ENCODE results near the gene KIF5B. TPM values are rescaled to one million over a fixed set of nuclear protein-coding genes. Genes with fewer than 3 reads are reported as not detected.

The KIF5B gene
- total RNA-seq, 1 experiment from 2014 or later: 117 TPM

DNA sequence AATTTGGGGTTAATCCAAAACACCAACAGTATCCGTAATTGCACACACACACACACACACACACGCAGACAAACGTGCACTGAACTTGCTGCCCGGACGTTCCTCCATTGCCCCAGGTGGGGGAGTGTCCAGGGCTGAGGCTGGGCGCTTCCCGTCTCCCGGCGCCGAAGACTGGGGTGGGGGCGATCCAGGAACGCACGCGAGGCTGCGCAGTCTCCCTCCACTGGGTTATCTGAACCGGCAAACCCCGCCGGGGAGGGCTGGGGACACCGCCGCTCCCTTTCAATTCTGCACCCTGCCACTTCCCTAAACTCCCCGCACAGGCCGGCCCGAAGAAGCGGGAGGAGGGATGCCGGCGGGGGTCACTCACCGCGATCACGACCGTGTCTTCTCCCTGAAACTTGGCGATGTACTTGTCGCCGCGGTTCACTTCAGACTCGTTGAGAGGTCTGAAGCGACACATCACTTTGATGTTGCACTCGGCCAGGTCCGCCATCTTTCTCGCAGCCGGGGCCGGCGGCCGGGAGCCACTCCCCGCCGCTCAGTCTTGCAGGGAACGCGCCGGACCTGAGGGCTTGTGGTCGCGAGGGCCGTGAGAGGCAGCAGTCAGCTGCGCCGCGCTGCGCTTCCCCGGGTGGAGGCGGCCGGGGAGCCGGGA is 618 bp downstream of the KIF5B start:
- Histone ChIP-seq H3K79me2 (ENCODE audit: insufficient read depth, low read length) (peaks cover 55% of the 10 kb centered on the region), H3K27me3 (ENCODE audit: insufficient read depth, low read length) (no peaks in the 10 kb centered on the region), H4K20me1 (ENCODE audit: insufficient read depth) (peaks cover 40% of the 10 kb centered on the region; the same call in 1 of the 2 replicates), H3K9ac (ENCODE audit: low read length) (peak overlapping the region; percentile 86), H3K36me3 (ENCODE audit: control insufficient read depth in 1 of 2, insufficient read depth in 2 of 2, low read length in 2 of 2) (no peaks in the 10 kb centered on the region), H3K4me1 (ENCODE audit: control insufficient read depth in 1 of 2, insufficient read depth in 2 of 2, low read length in 2 of 2) (peaks cover 8 to 26% of the 10 kb centered on the region in 2 experiments), H3K27ac (ENCODE audit: low read depth, low read length) (peak overlapping the region; percentile 94), H2AFZ (ENCODE audit: low read depth, low read length, poor library complexity, severe bottlenecking) (no peak overlapping the region), H3K9me3 (ENCODE audit: control insufficient read depth in 1 of 2, insufficient read depth in 1 of 2, low read depth in 1 of 2, low read length in 2 of 2) (no peaks in the 10 kb centered on the region), H3K4me3 (replicated peaks in 1 of 2; ENCODE audit: low read depth in 1 of 2, low read length in 2 of 2) (peak overlapping the region; percentile 86 to 96), H3K9me2 (ENCODE audit: insufficient read depth) (no peaks in the 10 kb centered on the region), H3K4me2 (ENCODE audit: low read length) (peak overlapping the region; percentile 91)
- no peak for DNase-seq (ENCODE audit: low read depth, low spot score)
- ChIA-PET POLR2A (no interaction called here), RAD21 (ENCODE audit: low non-redundant PET in 1 of 2, low total read pairs in 2 of 2, uncharacterized antibody in 2 of 2, unreplicated experiment in 2 of 2) (no interaction called here), CTCF (no interaction called here)
- intact Hi-C loops (cut with micrococcal nuclease): loop anchor here (5.0 to 10.0 kb wide), 3 partner anchors 82 to 309 kb away; no protein-coding TSS in a partner anchor
- no TSS peak for BruUV-seq (replicated peaks)
- ATAC-seq: peak; percentile 70
- TF ChIP-seq, protein P1, sequence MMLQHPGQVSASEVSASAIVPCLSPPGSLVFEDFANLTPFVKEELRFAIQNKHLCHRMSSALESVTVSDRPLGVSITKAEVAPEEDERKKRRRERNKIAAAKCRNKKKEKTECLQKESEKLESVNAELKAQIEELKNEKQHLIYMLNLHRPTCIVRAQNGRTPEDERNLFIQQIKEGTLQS (IDR thresholded peaks at IDR 0.05): no peak
- TF ChIP-seq CEBPB (IDR thresholded peaks at IDR 0.05; ENCODE audit: low read depth) (no peak), SRF (IDR thresholded peaks at IDR 0.05; ENCODE audit: low read depth) (no peak), FOSL1 (IDR thresholded peaks at IDR 0.05; ENCODE audit: low read depth) (no peak), ELF1 (IDR thresholded peaks at IDR 0.05; ENCODE audit: borderline replicate concordance, low read depth) (no peak), ZNF274 (IDR thresholded peaks at IDR 0.05; ENCODE audit: low read depth, low read length) (no peak), CBX3 (IDR thresholded peaks at IDR 0.05; ENCODE audit: low read depth) (no peak), JUND (IDR thresholded peaks at IDR 0.05) (no peak), RAD21 (IDR thresholded peaks at IDR 0.05; ENCODE audit: low read depth) (peak; percentile 8; the same call in 1 of the 2 replicates), POLR2AphosphoS5 (IDR thresholded peaks at IDR 0.05; ENCODE audit: low read depth, low read length) (peak; percentile 30; the same call in 1 of the 2 replicates), YY1 (IDR thresholded peaks at IDR 0.05; ENCODE audit: extremely low read depth, insufficient replicate concordance, low read depth, low read length) (no peak), EZH2 (IDR thresholded peaks at IDR 0.05) (no peak), SP1 (IDR thresholded peaks at IDR 0.05; ENCODE audit: low read depth) (no peak), TCF7L2 (IDR thresholded peaks at IDR 0.05; ENCODE audit: borderline replicate concordance, extremely low read depth, insufficient read depth, insufficient read length) (peak; percentile 89), POLR2A (IDR thresholded peaks at IDR 0.05; ENCODE audit: borderline replicate concordance, extremely low read depth, insufficient read depth, insufficient read length) (no peak), SIN3A (IDR thresholded peaks at IDR 0.05; ENCODE audit: low read depth) (no peak), EZH2phosphoT487 (IDR thresholded peaks at IDR 0.05; ENCODE audit: borderline replicate concordance) (no peak), ZFX (IDR thresholded peaks at IDR 0.05) (no peak)
- TF ChIP-seq, protein P2, sequence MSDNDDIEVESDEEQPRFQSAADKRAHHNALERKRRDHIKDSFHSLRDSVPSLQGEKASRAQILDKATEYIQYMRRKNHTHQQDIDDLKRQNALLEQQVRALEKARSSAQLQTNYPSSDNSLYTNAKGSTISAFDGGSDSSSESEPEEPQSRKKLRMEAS (IDR thresholded peaks at IDR 0.05): 0 out of 2 replicates have a peak, but pooled peaks have one; percentile 48
- TF ChIP-seq, protein P3, sequence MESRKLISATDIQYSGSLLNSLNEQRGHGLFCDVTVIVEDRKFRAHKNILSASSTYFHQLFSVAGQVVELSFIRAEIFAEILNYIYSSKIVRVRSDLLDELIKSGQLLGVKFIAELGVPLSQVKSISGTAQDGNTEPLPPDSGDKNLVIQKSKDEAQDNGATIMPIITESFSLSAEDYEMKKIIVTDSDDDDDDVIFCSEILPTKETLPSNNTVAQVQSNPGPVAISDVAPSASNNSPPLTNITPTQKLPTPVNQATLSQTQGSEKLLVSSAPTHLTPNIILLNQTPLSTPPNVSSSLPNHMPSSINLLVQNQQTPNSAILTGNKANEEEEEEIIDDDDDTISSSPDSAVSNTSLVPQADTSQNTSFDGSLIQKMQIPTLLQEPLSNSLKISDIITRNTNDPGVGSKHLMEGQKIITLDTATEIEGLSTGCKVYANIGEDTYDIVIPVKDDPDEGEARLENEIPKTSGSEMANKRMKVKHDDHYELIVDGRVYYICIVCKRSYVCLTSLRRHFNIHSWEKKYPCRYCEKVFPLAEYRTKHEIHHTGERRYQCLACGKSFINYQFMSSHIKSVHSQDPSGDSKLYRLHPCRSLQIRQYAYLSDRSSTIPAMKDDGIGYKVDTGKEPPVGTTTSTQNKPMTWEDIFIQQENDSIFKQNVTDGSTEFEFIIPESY (IDR thresholded peaks at IDR 0.05; ENCODE audit: extremely low read depth, insufficient replicate concordance, low read length): no peak
- TF ChIP-seq, protein P4, sequence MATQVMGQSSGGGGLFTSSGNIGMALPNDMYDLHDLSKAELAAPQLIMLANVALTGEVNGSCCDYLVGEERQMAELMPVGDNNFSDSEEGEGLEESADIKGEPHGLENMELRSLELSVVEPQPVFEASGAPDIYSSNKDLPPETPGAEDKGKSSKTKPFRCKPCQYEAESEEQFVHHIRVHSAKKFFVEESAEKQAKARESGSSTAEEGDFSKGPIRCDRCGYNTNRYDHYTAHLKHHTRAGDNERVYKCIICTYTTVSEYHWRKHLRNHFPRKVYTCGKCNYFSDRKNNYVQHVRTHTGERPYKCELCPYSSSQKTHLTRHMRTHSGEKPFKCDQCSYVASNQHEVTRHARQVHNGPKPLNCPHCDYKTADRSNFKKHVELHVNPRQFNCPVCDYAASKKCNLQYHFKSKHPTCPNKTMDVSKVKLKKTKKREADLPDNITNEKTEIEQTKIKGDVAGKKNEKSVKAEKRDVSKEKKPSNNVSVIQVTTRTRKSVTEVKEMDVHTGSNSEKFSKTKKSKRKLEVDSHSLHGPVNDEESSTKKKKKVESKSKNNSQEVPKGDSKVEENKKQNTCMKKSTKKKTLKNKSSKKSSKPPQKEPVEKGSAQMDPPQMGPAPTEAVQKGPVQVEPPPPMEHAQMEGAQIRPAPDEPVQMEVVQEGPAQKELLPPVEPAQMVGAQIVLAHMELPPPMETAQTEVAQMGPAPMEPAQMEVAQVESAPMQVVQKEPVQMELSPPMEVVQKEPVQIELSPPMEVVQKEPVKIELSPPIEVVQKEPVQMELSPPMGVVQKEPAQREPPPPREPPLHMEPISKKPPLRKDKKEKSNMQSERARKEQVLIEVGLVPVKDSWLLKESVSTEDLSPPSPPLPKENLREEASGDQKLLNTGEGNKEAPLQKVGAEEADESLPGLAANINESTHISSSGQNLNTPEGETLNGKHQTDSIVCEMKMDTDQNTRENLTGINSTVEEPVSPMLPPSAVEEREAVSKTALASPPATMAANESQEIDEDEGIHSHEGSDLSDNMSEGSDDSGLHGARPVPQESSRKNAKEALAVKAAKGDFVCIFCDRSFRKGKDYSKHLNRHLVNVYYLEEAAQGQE (IDR thresholded peaks at IDR 0.05; ENCODE audit: low read depth): no peak

All from HCT116 (cell line).